Measurements from ENCODE around the gene MICALL1. TPM values are rescaled to one million over a fixed set of nuclear protein-coding genes. Genes with fewer than 3 reads are reported as not detected.

Gene MICALL1
- total and polyA plus RNA-seq, 10 donors, result 3.8 to 29.4 (median 18.6) TPM

- no peak for DNase-seq
- intact Hi-C loops (cut with DNase I; ENCODE audit: low total_unique reads), result no loop called here
- Histone ChIP-seq H3K27ac (no peak overlapping the region), H3K4me1 (peaks cover 0 to 35% (median 16%) of the 10 kb centered on the region in 6 donors), H3K4me3 (no peak overlapping the region), H3K27me3 (replicated peaks in 1 of 7) (no peaks in the 10 kb centered on the region), H3K36me3 (peaks cover 0 to 8% (median 0%) of the 10 kb centered on the region in 6 donors), H3K9me3 (no peaks in the 10 kb centered on the region)
- WGBS, 5 donors, result 69 to 85% (median 83%) methylated on average over 6 of the region's 6 CpGs
- TF ChIP-seq POLR2AphosphoS5 (IDR thresholded peaks at IDR 0.05), result no peak
These were observed 85.8 kb downstream of the MICALL1 start for GRCh38 chr22:37991731-37992442.

Small RNA genes within 50 kb of the gene (microRNA-seq; reads per million reads assigned to microRNA genes)
- gene MIR4534 (0 reads per million in 3 donors), gene MIR6820 (1.1 to 1.8 (median 1.4) reads per million in 3 donors)

Other genes starting within 250 kb of the MICALL1 start
- 10 to 100 TPM in 5 of 7 donors, 1 to 10 TPM in 2; 9.3 to 17.8 (median 11.2) TPM for gene PDXP, start 247.6 kb upstream of the MICALL1 start, total RNA-seq
- gene PDXP, start 247.6 kb upstream of the MICALL1 start, polyA plus RNA-seq, result 10 to 100 TPM; 14.7 to 26.6 (median 15.4) TPM
- 100 to 1,000 TPM; 158 to 544 (median 389) TPM for gene LGALS1, start 230.7 kb upstream of the MICALL1 start, total RNA-seq
- 100 to 1,000 TPM; 371 to 519 (median 445) TPM for gene LGALS1, start 230.7 kb upstream of the MICALL1 start, polyA plus RNA-seq
- gene NOL12, start 220.0 kb upstream of the MICALL1 start, total RNA-seq, result 10 to 100 TPM; 24.0 to 55.3 (median 30.2) TPM
- 10 to 100 TPM; 28.5 to 33.9 (median 31.1) TPM for gene NOL12, start 220.0 kb upstream of the MICALL1 start, polyA plus RNA-seq
- 100 to 1,000 TPM in 5 of 7 donors, 10 to 100 TPM in 2; 69.9 to 151 (median 106) TPM for gene TRIOBP, start 209.2 kb upstream of the MICALL1 start, total RNA-seq
- gene TRIOBP, start 209.2 kb upstream of the MICALL1 start, polyA plus RNA-seq, result 10 to 100 TPM; 24.6 to 62.0 (median 34.2) TPM
- 1 to 10 TPM in 5 of 7 donors, under 1 TPM in 1, not detected in 1; 0.94 to 2.2 (median 1.7) TPM for gene GCAT, start 98.4 kb upstream of the MICALL1 start, total RNA-seq
- gene GCAT, start 98.4 kb upstream of the MICALL1 start, polyA plus RNA-seq, result 1 to 10 TPM; 1.7 to 3.9 (median 1.9) TPM
- gene GALR3, start 82.9 kb upstream of the MICALL1 start, total RNA-seq, result not detected
- gene GALR3, start 82.9 kb upstream of the MICALL1 start, polyA plus RNA-seq, result not detected
- 10 to 100 TPM; 14.5 to 31.0 (median 15.3) TPM for gene ANKRD54, start 62.0 kb upstream of the MICALL1 start, total RNA-seq
- 10 to 100 TPM; 15.7 to 17.5 (median 15.8) TPM for gene ANKRD54, start 62.0 kb upstream of the MICALL1 start, polyA plus RNA-seq
- gene EIF3L, start 56.9 kb upstream of the MICALL1 start, total RNA-seq, result 100 to 1,000 TPM; 254 to 407 (median 337) TPM
- gene EIF3L, start 56.9 kb upstream of the MICALL1 start, polyA plus RNA-seq, result 100 to 1,000 TPM; 275 to 364 (median 331) TPM
- gene C22orf23, start 47.3 kb downstream of the MICALL1 start, total RNA-seq, result not detected
- under 1 TPM; 0.04 to 0.16 (median 0.05) TPM for gene C22orf23, start 47.3 kb downstream of the MICALL1 start, polyA plus RNA-seq
- 10 to 100 TPM; 28.0 to 68.3 (median 35.5) TPM for gene POLR2F, start 47.4 kb downstream of the MICALL1 start, total RNA-seq
- 100 to 1,000 TPM in 1 of 3 donors, 10 to 100 TPM in 2; 82.1 to 111 (median 88.9) TPM for gene POLR2F, start 47.4 kb downstream of the MICALL1 start, polyA plus RNA-seq
- gene SOX10, start 78.3 kb downstream of the MICALL1 start, total RNA-seq, result under 1 TPM in 3 of 7 donors, not detected in 4; 0.13 to 0.25 (median 0.23) TPM
- 1 to 10 TPM in 1 of 3 donors, under 1 TPM in 2; 0.09 to 1.8 (median 0.20) TPM for gene SOX10, start 78.3 kb downstream of the MICALL1 start, polyA plus RNA-seq
- gene PICK1, start 151.1 kb downstream of the MICALL1 start, total RNA-seq, result 10 to 100 TPM; 14.9 to 34.2 (median 31.9) TPM
- gene PICK1, start 151.1 kb downstream of the MICALL1 start, polyA plus RNA-seq, result 10 to 100 TPM; 16.4 to 29.3 (median 20.3) TPM
- gene SLC16A8, start 177.9 kb downstream of the MICALL1 start, total RNA-seq, result under 1 TPM in 3 of 7 donors, not detected in 4; 0.30 to 0.77 (median 0.60) TPM
- 1 to 10 TPM in 1 of 3 donors, under 1 TPM in 2; 0.22 to 1.2 (median 0.97) TPM for gene SLC16A8, start 177.9 kb downstream of the MICALL1 start, polyA plus RNA-seq
- gene BAIAP2L2, start 204.4 kb downstream of the MICALL1 start, total RNA-seq, result 1 to 10 TPM in 3 of 7 donors, under 1 TPM in 4; 0.37 to 3.0 (median 0.92) TPM
- 1 to 10 TPM in 1 of 3 donors, under 1 TPM in 2; 0.77 to 1.9 (median 0.90) TPM for gene BAIAP2L2, start 204.4 kb downstream of the MICALL1 start, polyA plus RNA-seq

Measured in spleen (tissue), 11 donors.